ENCODE results near the gene RETREG1.
"Not testable (repeated sequence)": the region's sequence is repeated elsewhere in the genome, so short reads cannot be mapped to it uniquely, and the experiment has no call there.

The RETREG1 gene

DNA sequence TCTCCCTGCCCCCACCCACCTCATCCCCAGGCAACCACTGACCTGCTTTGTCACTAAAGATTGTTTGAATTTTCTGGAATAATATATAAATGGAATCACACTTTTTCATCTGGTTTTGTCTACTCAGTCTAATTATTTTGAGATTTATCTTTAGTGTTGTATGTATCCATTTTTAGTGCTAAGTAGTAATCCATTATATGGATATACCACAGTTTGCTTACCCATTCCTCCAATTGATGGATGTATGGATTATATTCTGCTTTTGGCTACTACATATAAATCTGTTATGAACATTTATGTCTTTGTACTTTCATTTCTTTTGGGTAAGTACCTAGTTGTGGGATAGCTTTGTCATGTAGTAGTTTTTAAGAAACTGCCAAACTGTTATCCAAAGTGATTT, 136.7 kb downstream of the RETREG1 start:
- ATAC-seq (ENCODE audit: insufficient read depth, low read depth) (no peak), DNase-seq (no peak)
- H3K27me3 ChIP-seq (ENCODE audit: insufficient read depth, low read length, poor library complexity) = no peaks in the 10 kb centered on the region
- no peak overlapping the region for H3K4me2 ChIP-seq (ENCODE audit: insufficient read depth, low read length)
- H3K4me3 ChIP-seq (ENCODE audit: low read depth in 1 of 2, low read length in 2 of 2) = no peak overlapping the region
- H3K9me3 ChIP-seq (ENCODE audit: insufficient read depth, low read length, severe bottlenecking) = no peaks in the 10 kb centered on the region
- H3K36me3 ChIP-seq (ENCODE audit: insufficient read depth, low read length) = no peaks in the 10 kb centered on the region
- no peaks in the 10 kb centered on the region for H3K79me2 ChIP-seq (ENCODE audit: insufficient read depth, low read length)
- TF ChIP-seq, protein P1, sequence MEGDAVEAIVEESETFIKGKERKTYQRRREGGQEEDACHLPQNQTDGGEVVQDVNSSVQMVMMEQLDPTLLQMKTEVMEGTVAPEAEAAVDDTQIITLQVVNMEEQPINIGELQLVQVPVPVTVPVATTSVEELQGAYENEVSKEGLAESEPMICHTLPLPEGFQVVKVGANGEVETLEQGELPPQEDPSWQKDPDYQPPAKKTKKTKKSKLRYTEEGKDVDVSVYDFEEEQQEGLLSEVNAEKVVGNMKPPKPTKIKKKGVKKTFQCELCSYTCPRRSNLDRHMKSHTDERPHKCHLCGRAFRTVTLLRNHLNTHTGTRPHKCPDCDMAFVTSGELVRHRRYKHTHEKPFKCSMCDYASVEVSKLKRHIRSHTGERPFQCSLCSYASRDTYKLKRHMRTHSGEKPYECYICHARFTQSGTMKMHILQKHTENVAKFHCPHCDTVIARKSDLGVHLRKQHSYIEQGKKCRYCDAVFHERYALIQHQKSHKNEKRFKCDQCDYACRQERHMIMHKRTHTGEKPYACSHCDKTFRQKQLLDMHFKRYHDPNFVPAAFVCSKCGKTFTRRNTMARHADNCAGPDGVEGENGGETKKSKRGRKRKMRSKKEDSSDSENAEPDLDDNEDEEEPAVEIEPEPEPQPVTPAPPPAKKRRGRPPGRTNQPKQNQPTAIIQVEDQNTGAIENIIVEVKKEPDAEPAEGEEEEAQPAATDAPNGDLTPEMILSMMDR (IDR thresholded peaks at IDR 0.05; ENCODE audit: borderline replicate concordance, extremely low read depth, low read length, poor library complexity, severe bottlenecking) = no peak
- TF ChIP-seq EZH2 (IDR thresholded peaks at IDR 0.05; ENCODE audit: borderline replicate concordance, low read depth, low read length, severe bottlenecking) = no peak
- H4K20me1 ChIP-seq (ENCODE audit: insufficient read depth, low read length) = no peaks in the 10 kb centered on the region
- H3K4me1 ChIP-seq (ENCODE audit: insufficient read depth, low read length) = no peaks in the 10 kb centered on the region
- no peak overlapping the region for H2AFZ ChIP-seq (ENCODE audit: low read depth, low read length)
- H3K27ac ChIP-seq (ENCODE audit: low read length) = no peak overlapping the region
- H3K9ac ChIP-seq (ENCODE audit: low read depth, low read length) = no peak overlapping the region

DNA sequence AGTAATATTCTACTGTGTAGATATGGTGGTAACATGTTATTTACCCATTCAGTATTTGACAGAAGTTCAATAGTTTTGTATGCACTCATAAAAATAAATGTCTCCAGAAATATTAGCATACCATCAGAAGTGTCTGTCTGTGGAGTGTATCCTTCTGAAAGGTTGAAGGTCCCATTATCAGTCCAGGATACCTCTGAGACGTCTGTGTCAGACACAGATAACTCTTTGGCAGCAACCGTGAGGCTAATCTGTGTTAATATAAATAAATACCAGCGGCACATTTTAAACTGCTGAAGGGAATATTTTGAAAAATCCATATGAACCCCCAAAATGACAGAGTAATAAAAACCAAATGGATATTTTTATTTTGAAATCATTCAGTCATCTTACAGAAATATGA, 139.3 kb downstream of the RETREG1 start:
- Histone ChIP-seq H3K9ac (ENCODE audit: low read depth, low read length) (no peak overlapping the region), H3K4me1 (ENCODE audit: insufficient read depth, low read length) (no peaks in the 10 kb centered on the region), H2AFZ (ENCODE audit: low read depth, low read length) (no peak overlapping the region), H3K27me3 (ENCODE audit: insufficient read depth, low read length, poor library complexity) (no peaks in the 10 kb centered on the region), H3K9me3 (ENCODE audit: insufficient read depth, low read length, severe bottlenecking) (no peaks in the 10 kb centered on the region), H3K27ac (ENCODE audit: low read length) (no peak overlapping the region), H3K36me3 (ENCODE audit: insufficient read depth, low read length) (no peaks in the 10 kb centered on the region), H3K79me2 (ENCODE audit: insufficient read depth, low read length) (no peaks in the 10 kb centered on the region), H3K4me3 (ENCODE audit: low read depth in 1 of 2, low read length in 2 of 2) (no peak overlapping the region), H4K20me1 (ENCODE audit: insufficient read depth, low read length) (no peaks in the 10 kb centered on the region), H3K4me2 (ENCODE audit: insufficient read depth, low read length) (no peak overlapping the region)
- TF ChIP-seq, protein P1 (IDR thresholded peaks at IDR 0.05; ENCODE audit: borderline replicate concordance, extremely low read depth, low read length, poor library complexity, severe bottlenecking) = no peak
- no peak for TF ChIP-seq EZH2 (IDR thresholded peaks at IDR 0.05; ENCODE audit: borderline replicate concordance, low read depth, low read length, severe bottlenecking)
- ATAC-seq (ENCODE audit: insufficient read depth, low read depth) (no peak), DNase-seq (no peak)

DNA sequence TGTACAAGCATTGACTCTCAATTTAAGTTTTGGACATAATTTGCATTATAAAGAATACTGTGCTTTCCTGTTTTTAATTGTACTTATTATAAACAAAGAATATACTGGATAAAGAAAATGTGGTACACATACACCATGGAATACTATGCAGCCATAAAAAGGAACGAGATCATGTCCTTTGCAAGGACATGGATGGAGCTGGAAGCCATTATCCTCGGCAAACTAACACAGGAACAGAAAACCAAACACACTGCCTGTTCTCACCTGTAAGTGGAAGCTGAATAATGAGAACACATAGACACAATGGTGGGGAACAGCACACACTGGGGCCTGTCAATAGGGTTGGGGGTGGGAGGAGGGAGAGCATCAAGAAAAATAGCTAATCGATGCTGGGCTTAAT, 140.4 kb downstream of the RETREG1 start:
- H3K36me3 ChIP-seq (ENCODE audit: insufficient read depth, low read length); DNase-seq; H3K9ac ChIP-seq (ENCODE audit: low read depth, low read length); H3K4me3 ChIP-seq (ENCODE audit: low read depth in 1 of 2, low read length in 2 of 2); H3K27ac ChIP-seq (ENCODE audit: low read length); H3K4me1 ChIP-seq (ENCODE audit: insufficient read depth, low read length); H3K27me3 ChIP-seq (ENCODE audit: insufficient read depth, low read length, poor library complexity); H2AFZ ChIP-seq (ENCODE audit: low read depth, low read length); H4K20me1 ChIP-seq (ENCODE audit: insufficient read depth, low read length); H3K79me2 ChIP-seq (ENCODE audit: insufficient read depth, low read length); H3K9me3 ChIP-seq (ENCODE audit: insufficient read depth, low read length, severe bottlenecking); ATAC-seq (ENCODE audit: insufficient read depth, low read depth); H3K4me2 ChIP-seq (ENCODE audit: insufficient read depth, low read length): not testable (repeated sequence)

DNA sequence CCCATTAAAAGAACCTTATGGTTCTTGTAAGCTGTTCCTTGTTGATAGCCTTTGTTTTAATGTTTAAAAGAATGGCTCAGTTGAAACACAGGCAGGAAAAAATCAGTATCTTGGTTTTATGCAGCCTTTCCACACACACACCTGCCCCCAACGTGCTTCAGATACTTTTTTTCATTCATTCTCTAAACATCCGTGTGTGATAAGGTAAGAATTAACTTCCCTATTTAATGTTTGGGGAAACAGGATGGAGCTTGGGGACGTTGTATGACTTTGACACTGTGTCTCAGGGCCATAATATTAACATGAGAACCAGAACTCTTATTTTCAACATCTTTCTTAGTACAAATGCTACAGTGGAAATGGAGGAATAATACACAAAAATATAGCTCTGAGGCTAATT, 145.4 kb downstream of the RETREG1 start:
- no peak for DNase-seq
- H3K79me2 ChIP-seq (ENCODE audit: insufficient read depth, low read length) = peaks cover 12% of the 10 kb centered on the region
- H3K9me3 ChIP-seq (ENCODE audit: insufficient read depth, low read length, severe bottlenecking) = no peaks in the 10 kb centered on the region
- H3K4me3 ChIP-seq (ENCODE audit: low read depth in 1 of 2, low read length in 2 of 2) = no peak overlapping the region
- no peak overlapping the region for H3K9ac ChIP-seq (ENCODE audit: low read depth, low read length)
- peaks cover 2% of the 10 kb centered on the region; the same call in 1 of the 2 replicates for H4K20me1 ChIP-seq (ENCODE audit: insufficient read depth, low read length)
- ATAC-seq (ENCODE audit: insufficient read depth, low read depth) = no peak
- H2AFZ ChIP-seq (ENCODE audit: low read depth, low read length) = no peak overlapping the region
- TF ChIP-seq EZH2 (IDR thresholded peaks at IDR 0.05; ENCODE audit: borderline replicate concordance, low read depth, low read length, severe bottlenecking) = no peak
- TF ChIP-seq, protein P1 (IDR thresholded peaks at IDR 0.05; ENCODE audit: borderline replicate concordance, extremely low read depth, low read length, poor library complexity, severe bottlenecking) = no peak
- peaks cover 19% of the 10 kb centered on the region for H3K4me1 ChIP-seq (ENCODE audit: insufficient read depth, low read length)
- H3K27ac ChIP-seq (ENCODE audit: low read length) = no peak overlapping the region
- no peaks in the 10 kb centered on the region for H3K27me3 ChIP-seq (ENCODE audit: insufficient read depth, low read length, poor library complexity)
- H3K36me3 ChIP-seq (ENCODE audit: insufficient read depth, low read length) = no peaks in the 10 kb centered on the region
- H3K4me2 ChIP-seq (ENCODE audit: insufficient read depth, low read length) = no peak overlapping the region
